Activated T-helper 1 cell treated with anti-CD3 and anti-CD28 coated beads, Interleukin-12 subunit alpha, Interleukin-12 subunit beta, Interleukin-2, Interleukin-4 antibody, amounts not matched to agents 30 ng/mL and 10 ng/mL and 1 ng/mL, durations not matched to agents 14 hours and 24 hours and 36 hours (primary cell): ENCODE data around the gene FGD5. TPM values are rescaled to one million over a fixed set of nuclear protein-coding genes. Genes with fewer than 3 reads are reported as not detected.

Experiments
- total RNA-seq: library from RNA; stranded (reverse); gene quantifications from 2 replicates; pipeline ENCODE4 v1.2.3, GENCODE V29; 2022

FGD5 gene
- total RNA-seq, 1 donor from 2014 or later: not detected

Other genes with a start within 250 kb of the FGD5 start
- 16.6 and 21.7 TPM in 2 replicates for gene CCDC174, start 167.2 kb upstream of the FGD5 start, total RNA-seq
- gene C3orf20, start 143.8 kb upstream of the FGD5 start, total RNA-seq: 0.26 and 0.32 TPM in 2 replicates
- gene NR2C2, start 128.6 kb downstream of the FGD5 start, total RNA-seq: 50.7 and 52.7 TPM in 2 replicates
- 96.5 and 105 TPM in 2 replicates for gene MRPS25, start 246.4 kb downstream of the FGD5 start, total RNA-seq